Liver (tissue), 9 donors: ENCODE measurements around the gene MFSD6. TPM values are rescaled to one million over a fixed set of nuclear protein-coding genes. Genes with fewer than 3 reads are reported as not detected.
A peak's percentile ranks its signal among the peaks of the same experiment; 100 is the strongest.

Source experiments
- DNase-seq: peaks from one replicate; pipeline ENCODE4 v3.0.0-alpha.2; 2017; ENCODE audit warnings: low spot score
- H3K27ac ChIP-seq, 2 donors: one replicate each; pipeline ENCODE4 v1.7.0; 2013; ENCODE audit warnings: inconsistent platforms in 2 of 2, low read length in 2 of 2, control low read depth in 1 of 2, low read depth in 1 of 2, mild to moderate bottlenecking in 1 of 2
- H3K27me3 ChIP-seq, 4 donors: one replicate each; pipeline versions ENCODE4 v1.6.1 to v1.7.0; 2013; ENCODE audit warnings: low read length in 3 of 4, inconsistent platforms in 1 of 4, mild to moderate bottlenecking in 1 of 4, moderate library complexity in 1 of 4; ENCODE audit not compliant: control insufficient read depth in 4 of 4, insufficient read depth in 4 of 4
- H3K36me3 ChIP-seq, 4 donors: one replicate each; pipeline versions ENCODE4 v1.6.1 to v1.7.0; 2013; ENCODE audit warnings: low read length in 3 of 4, mild to moderate bottlenecking in 3 of 4, low read depth in 1 of 4, moderate library complexity in 1 of 4; ENCODE audit not compliant: control insufficient read depth in 4 of 4, insufficient read depth in 3 of 4
- H3K4me1 ChIP-seq, 4 donors: one replicate each; pipeline versions ENCODE4 v1.6.1 to v1.7.0; 2013; ENCODE audit warnings: low read length in 3 of 4, mild to moderate bottlenecking in 3 of 4, moderate library complexity in 1 of 4; ENCODE audit not compliant: control insufficient read depth in 4 of 4, insufficient read depth in 4 of 4
- H3K4me3 ChIP-seq, 3 donors: one replicate each; pipeline versions ENCODE4 v1.6.1 to v1.7.0; 2013; ENCODE audit warnings: low read length in 3 of 3, control low read depth in 1 of 3, low read depth in 1 of 3, mild to moderate bottlenecking in 1 of 3
- H3K9ac ChIP-seq, 2 donors: one replicate each; pipeline ENCODE4 v1.7.0; 2013; ENCODE audit warnings: low read length in 2 of 2, mild to moderate bottlenecking in 2 of 2, moderate library complexity in 2 of 2, control low read depth in 1 of 2, low read depth in 1 of 2
- H3K9me3 ChIP-seq, 4 donors: one replicate each; pipeline versions ENCODE4 v1.6.1 to v1.7.0; 2013; ENCODE audit warnings: low read length in 3 of 4; ENCODE audit not compliant: control insufficient read depth in 4 of 4
- CTCF ChIP-seq: fragments of 150-350 bp; IDR thresholded peaks from 2 replicates; pipeline ENCODE4 v1.5.1; 2017; ENCODE audit warnings: improper control_type of control experiment, low read depth, low read length; ENCODE audit not compliant: missing input control
- EGR1 ChIP-seq, 2 donors: IDR thresholded peaks; 2 replicates each; pipeline ENCODE4 v1.6.1; 2016 to 2018; ENCODE audit warnings: antibody characterized with exemption in 2 of 2, low read depth in 2 of 2
- FOXA1 ChIP-seq: IDR thresholded peaks from 2 replicates; pipeline ENCODE4 v1.6.1; 2016; ENCODE audit warnings: antibody characterized with exemption
- FOXA2 ChIP-seq: IDR thresholded peaks from 2 replicates; pipeline ENCODE4 v1.6.1; 2016; ENCODE audit warnings: antibody characterized with exemption
- GABPA ChIP-seq, 2 donors: IDR thresholded peaks in 1 of 2; conservative IDR thresholded peaks in 1 of 2; 2 replicates each; pipeline ENCODE4 v1.6.1; 2016; ENCODE audit warnings: antibody characterized with exemption in 2 of 2, mild to moderate bottlenecking in 1 of 2, moderate library complexity in 1 of 2
- HNF4A ChIP-seq, 2 donors: conservative IDR thresholded peaks; 2 replicates each; pipeline ENCODE4 v1.6.1; 2016; ENCODE audit warnings: antibody characterized with exemption in 2 of 2, mild to moderate bottlenecking in 2 of 2
- HNF4G ChIP-seq: IDR thresholded peaks from 2 replicates; pipeline ENCODE4 v1.6.1; 2016; ENCODE audit warnings: antibody characterized with exemption
- JUND ChIP-seq, 2 donors: IDR thresholded peaks; 2 replicates each; pipeline ENCODE4 v1.6.1; 2016; ENCODE audit warnings: antibody characterized with exemption in 2 of 2
- MAX ChIP-seq: IDR thresholded peaks from 2 replicates; pipeline ENCODE4 v1.6.1; 2016; ENCODE audit warnings: antibody characterized with exemption
- NR2F2 ChIP-seq: IDR thresholded peaks from 2 replicates; pipeline ENCODE4 v1.6.1; 2016; ENCODE audit warnings: antibody characterized with exemption
- RAD21 ChIP-seq, 2 donors: IDR thresholded peaks; 2 replicates each; pipeline ENCODE4 v1.6.1; 2016; ENCODE audit warnings: antibody characterized with exemption in 2 of 2, mild to moderate bottlenecking in 2 of 2
- REST ChIP-seq: IDR thresholded peaks from 2 replicates; pipeline ENCODE4 v1.6.1; 2016; ENCODE audit warnings: antibody characterized with exemption, mild to moderate bottlenecking
- RXRA ChIP-seq, 2 donors: IDR thresholded peaks; 2 replicates each; pipeline ENCODE4 v1.6.1; 2017 to 2018; ENCODE audit warnings: antibody characterized with exemption in 2 of 2, mild to moderate bottlenecking in 1 of 2
- SP1 ChIP-seq: IDR thresholded peaks from 2 replicates; pipeline ENCODE4 v1.6.1; 2018; ENCODE audit warnings: antibody characterized with exemption, mild to moderate bottlenecking
- TAF1 ChIP-seq: conservative IDR thresholded peaks from 2 replicates; pipeline ENCODE4 v1.6.1; 2016; ENCODE audit warnings: antibody characterized with exemption, mild to moderate bottlenecking
- ZBTB33 ChIP-seq: IDR thresholded peaks from 2 replicates; pipeline ENCODE4 v1.6.1; 2016; ENCODE audit warnings: antibody characterized with exemption
- WGBS: extraction: QIAGEN DNeasy Blood & Tissue Kit; methylation state at CpG from one replicate; pipeline ENCODE4 v1.1.7; 2013; 5-methylcytosine and 5-hydroxymethylcytosine counted together
- polyA plus RNA-seq, 2 donors: library from polyadenylated mRNA; stranded (reverse) in 1 of 2; unstranded in 1 of 2; fragments of 200-250 nt in 1 of 2; fragments of >200 nt in 1 of 2; fragmentation: Nextera tagmentation in 1 of 2; extraction: Ambion mirVana in 1 of 2; gene quantifications; one replicate each; pipeline versions ENCODE4 v1.2.1 to v1.2.3, GENCODE V29; 2013 to 2015
- total RNA-seq, 2 donors: library from RNA; depleted of rRNA; stranded (reverse); fragments of >200 nt; gene quantifications; one replicate each; pipeline ENCODE4 v1.2.3, GENCODE V29; 2014
- donor health status: healthy.
- donor health status: healthy.
- donor health status: healthy.
- donor health status: healthy.
- donor health status: healthy.

MFSD6 gene
- total and polyA plus RNA-seq, 4 donors: 0.83 to 9.5 (median 2.4) TPM

GRCh38 chr2:190408538-190409271 lies 550 bp downstream of the MFSD6 start:
- H3K27me3 ChIP-seq: peaks cover 0 to 4% (median 2%) of the 10 kb centered on the region in 4 donors
- peak overlapping the region in 1 of 2 donors; percentile 63 for H3K9ac ChIP-seq
- H3K4me1 ChIP-seq: peaks cover 0 to 9% (median 4%) of the 10 kb centered on the region in 4 donors
- DNase-seq: peak; percentile 42
- H3K4me3 ChIP-seq: peak overlapping the region; percentile 35 to 96 (median 68)
- H3K27ac ChIP-seq: peak overlapping the region; percentile 1 to 38
- peaks cover 0 to 3% (median 0%) of the 10 kb centered on the region in 4 donors for H3K9me3 ChIP-seq
- TF ChIP-seq CTCF: no peak
- no peak for TF ChIP-seq HNF4G
- no peak for TF ChIP-seq GABPA (IDR thresholded peaks at IDR 0.05 in 1 of 2, conservative IDR thresholded peaks at IDR 0.05 in 1 of 2)
- TF ChIP-seq ZBTB33: no peak
- TF ChIP-seq SP1: no peak
- no peak for TF ChIP-seq REST
- TF ChIP-seq RAD21 (IDR thresholded peaks at IDR 0.05): no peak
- TF ChIP-seq MAX: no peak
- no peak for TF ChIP-seq RXRA (IDR thresholded peaks at IDR 0.05)
- TF ChIP-seq TAF1: no peak
- TF ChIP-seq NR2F2: no peak
- TF ChIP-seq EGR1 (IDR thresholded peaks at IDR 0.05; ENCODE audit: low read depth in 2 of 2): no peak
- TF ChIP-seq FOXA1: no peak
- TF ChIP-seq FOXA2: no peak
- TF ChIP-seq JUND (IDR thresholded peaks at IDR 0.05): no peak
- TF ChIP-seq HNF4A (conservative IDR thresholded peaks at IDR 0.05): no peak
- no peaks in the 10 kb centered on the region for H3K36me3 ChIP-seq
- WGBS: 1% methylated on average over 54 of the region's 54 CpGs
